H9 (cell line): ENCODE measurements around the gene DYNLT4. TPM values are rescaled to one million over a fixed set of nuclear protein-coding genes. Genes with fewer than 3 reads are reported as not detected.
A peak's percentile ranks its signal among the peaks of the same experiment; 100 is the strongest.
"Not testable (repeated sequence)": the region's sequence is repeated elsewhere in the genome, so short reads cannot be mapped to it uniquely, and the experiment has no call there.

Source experiments
- DNase-seq: peaks from one replicate; pipeline ENCODE4 v3.0.0-alpha.2; 2017
- H2AFZ ChIP-seq: one replicate; pipeline ENCODE4 v1.6.1; 2013; ENCODE audit warnings: mild to moderate bottlenecking, low read length, control low read depth, moderate library complexity
- H2AK5ac ChIP-seq: 2 replicates; pipeline ENCODE4 v1.6.1; 2013; ENCODE audit warnings: low read length, control low read depth, mixed read lengths; ENCODE audit not compliant: insufficient read length
- H2BK120ac ChIP-seq: one replicate; pipeline ENCODE4 v1.6.1; 2013; ENCODE audit warnings: low read depth, mild to moderate bottlenecking, low read length, control low read depth, inconsistent platforms; ENCODE audit not compliant: poor library complexity, severe bottlenecking
- H2BK12ac ChIP-seq: 2 replicates; pipeline ENCODE4 v1.6.1; 2013; ENCODE audit warnings: low read length, control low read depth, mixed read lengths, low read depth; ENCODE audit not compliant: insufficient read length
- H2BK15ac ChIP-seq: 2 replicates; pipeline ENCODE4 v1.6.1; 2013; ENCODE audit warnings: low read depth, low read length, control low read depth
- H2BK20ac ChIP-seq: one replicate; pipeline ENCODE4 v1.6.1; 2013; ENCODE audit warnings: low read depth, mild to moderate bottlenecking, low read length, control low read depth, inconsistent platforms; ENCODE audit not compliant: poor library complexity, severe bottlenecking
- H2BK5ac ChIP-seq: 2 replicates; pipeline ENCODE4 v1.6.1; 2013; ENCODE audit warnings: low read length, control low read depth, mixed read lengths; ENCODE audit not compliant: insufficient read length
- H3K14ac ChIP-seq: 2 replicates; pipeline ENCODE4 v1.6.1; 2013; ENCODE audit warnings: low read length, control low read depth; ENCODE audit not compliant: insufficient read depth
- H3K18ac ChIP-seq: 2 replicates; pipeline ENCODE4 v1.6.1; 2013; ENCODE audit warnings: low read depth, mild to moderate bottlenecking, mixed read lengths, low read length, control low read depth; ENCODE audit not compliant: insufficient read length
- H3K23ac ChIP-seq: 2 replicates; pipeline ENCODE4 v1.6.1; 2013; ENCODE audit warnings: low read length, control low read depth, mixed read lengths, low read depth; ENCODE audit not compliant: insufficient read length
- H3K23me2 ChIP-seq: 2 replicates; pipeline ENCODE4 v1.6.1; 2013; ENCODE audit warnings: low read depth, mild to moderate bottlenecking, mixed read lengths, low read length, control low read depth; ENCODE audit not compliant: insufficient read length, poor library complexity, severe bottlenecking
- H3K27ac ChIP-seq: 2 replicates; pipeline ENCODE4 v1.5.1; 2013; ENCODE audit warnings: low read length, control low read depth, mixed read lengths, low read depth; ENCODE audit not compliant: insufficient read length
- H3K27me3 ChIP-seq: 2 replicates; pipeline ENCODE4 v1.6.1; 2013; ENCODE audit warnings: low read length, control low read depth, inconsistent platforms; ENCODE audit not compliant: insufficient read depth
- H3K4ac ChIP-seq: 2 replicates; pipeline ENCODE4 v1.6.1; 2013; ENCODE audit warnings: low read depth, mild to moderate bottlenecking, control low read depth, inconsistent platforms, low read length, moderate library complexity
- H3K4me1 ChIP-seq: 2 replicates; pipeline ENCODE4 v1.6.1; 2013; ENCODE audit warnings: low read length, control low read depth, inconsistent platforms; ENCODE audit not compliant: insufficient read depth
- H3K4me2 ChIP-seq: 2 replicates; pipeline ENCODE4 v1.6.1; 2013; ENCODE audit warnings: low read length, control low read depth, mixed read lengths; ENCODE audit not compliant: insufficient read length, insufficient read depth
- H3K56ac ChIP-seq: 2 replicates; pipeline ENCODE4 v1.6.1; 2013; ENCODE audit warnings: low read depth, mild to moderate bottlenecking, mixed read lengths, low read length, control low read depth; ENCODE audit not compliant: insufficient read length
- H3K79me1 ChIP-seq: 2 replicates; pipeline ENCODE4 v1.6.1; 2013; ENCODE audit warnings: low read depth, mild to moderate bottlenecking, moderate library complexity, low read length, control low read depth, inconsistent platforms; ENCODE audit not compliant: insufficient read depth, poor library complexity, severe bottlenecking
- H3K79me2 ChIP-seq: 2 replicates; pipeline ENCODE4 v1.6.1; 2013; ENCODE audit warnings: low read length, control low read depth, inconsistent platforms; ENCODE audit not compliant: insufficient read depth
- H3K9ac ChIP-seq: 2 replicates; pipeline ENCODE4 v1.6.1; 2013; ENCODE audit warnings: low read length, control low read depth, mixed read lengths; ENCODE audit not compliant: insufficient read length; ENCODE audit errors: extremely low read depth
- H3K9me3 ChIP-seq: one replicate; pipeline ENCODE4 v1.6.1; 2013; ENCODE audit warnings: low read depth, low read length, inconsistent platforms; ENCODE audit not compliant: control insufficient read depth
- H3T11ph ChIP-seq: one replicate; pipeline ENCODE4 v1.6.1; 2013; ENCODE audit warnings: mild to moderate bottlenecking, low read length, control low read depth, inconsistent platforms
- H4K20me1 ChIP-seq: one replicate; pipeline ENCODE4 v1.6.1; 2013; ENCODE audit not compliant: control insufficient read depth, insufficient read length, insufficient read depth
- H4K5ac ChIP-seq: 2 replicates; pipeline ENCODE4 v1.6.1; 2013; ENCODE audit warnings: low read depth, mild to moderate bottlenecking, mixed read lengths, low read length, control low read depth; ENCODE audit not compliant: insufficient read length
- H4K8ac ChIP-seq: replicated peaks from 2 replicates; pipeline ENCODE4 v1.6.1; 2013; ENCODE audit warnings: low read length, control low read depth, mixed read lengths, low read depth; ENCODE audit not compliant: insufficient read length
- H4K91ac ChIP-seq: 2 replicates; pipeline ENCODE4 v1.6.1; 2013; ENCODE audit warnings: low read depth, mild to moderate bottlenecking, moderate library complexity, mixed read lengths, low read length, control low read depth; ENCODE audit not compliant: insufficient read length
- H3K27ac Mint-ChIP-seq, 3 experiments: 2 replicates in 2 of 3; 3 replicates in 1 of 3; pipeline ENCODE4 v1.8.0; 2020 to 2021; ENCODE audit warnings: mixed read lengths in 3 of 3, mild to moderate bottlenecking in 1 of 3, moderate library complexity in 1 of 3
- H3K27me3 Mint-ChIP-seq: 2 replicates; pipeline ENCODE4 v1.8.0; 2021; ENCODE audit warnings: low read depth, mild to moderate bottlenecking, moderate library complexity, mixed read lengths
- H3K36me3 Mint-ChIP-seq, 3 experiments: 2 replicates in 2 of 3; 3 replicates in 1 of 3; pipeline ENCODE4 v1.8.0; 2020 to 2021; ENCODE audit warnings: low read depth in 3 of 3, mixed read lengths in 3 of 3; ENCODE audit not compliant: insufficient read depth in 1 of 3
- H3K4me1 Mint-ChIP-seq, 2 experiments: 2 replicates each; pipeline ENCODE4 v1.8.0; 2020; ENCODE audit warnings: mixed read lengths in 2 of 2
- H3K4me3 Mint-ChIP-seq, 2 experiments: 2 replicates in 1 of 2; 3 replicates in 1 of 2; pipeline ENCODE4 v1.8.0; 2020 to 2021; ENCODE audit warnings: mild to moderate bottlenecking in 2 of 2, mixed read lengths in 2 of 2, moderate library complexity in 1 of 2
- H3K9me3 Mint-ChIP-seq, 2 experiments: 2 replicates in 1 of 2; 3 replicates in 1 of 2; pipeline ENCODE4 v1.8.0; 2020; ENCODE audit warnings: mild to moderate bottlenecking in 2 of 2, mixed read lengths in 2 of 2, moderate library complexity in 1 of 2
- CTCF ChIP-seq: fragments of 200-600 bp; sonication (generic); conservative IDR thresholded peaks from 3 replicates; pipeline ENCODE4 v1.8.0; 2021; ENCODE audit warnings: antibody characterized with exemption, mild to moderate bottlenecking
- WGBS: extraction: QIAGEN DNeasy Blood & Tissue Kit; methylation state at CpG from one replicate; pipeline ENCODE4 v1.1.7; 2013; ENCODE audit warnings: missing lambda C conversion rate, low lambda C conversion rate, mixed read lengths; ENCODE audit not compliant: insufficient read length; ENCODE audit errors: extremely low coverage; 5-methylcytosine and 5-hydroxymethylcytosine counted together
- total RNA-seq: library from RNA; stranded (reverse); gene quantifications from 2 replicates; pipeline ENCODE4 v1.2.1, GENCODE V29; 2021

DYNLT4 gene
- total RNA-seq, 1 experiment from 2014 or later = not detected

GRCh38 chr1:44775078-44775929, 31.8 kb downstream of the DYNLT4 start, which contains the start of gene RPS8:
RPS8 (plus strand) TSS chr1:44775540; CDS start chr1:44775597, 57 bp downstream.
- peak within 1 kb of the TSS; percentile 83 for H3K18ac ChIP-seq
- no peak within 1 kb of the TSS for H4K8ac ChIP-seq
- H3K14ac ChIP-seq = peak within 1 kb of the TSS; percentile 94
- peak; percentile 93 for DNase-seq
- H4K20me1 ChIP-seq = peaks cover 4% of the 10 kb centered on the region
- no peak within 1 kb of the TSS for H2BK12ac ChIP-seq
- H3K4me2 ChIP-seq = peak within 1 kb of the TSS; percentile 99
- no peak within 1 kb of the TSS for H3K23ac ChIP-seq
- peak within 1 kb of the TSS; percentile 6 for H3K27ac ChIP-seq
- no CpG with 5 or more reads among the region's 65 CpGs for WGBS
- H3K4me3 Mint-ChIP-seq = peak within 1 kb of the TSS; percentile 81 to 95
- H3K4ac ChIP-seq = peak within 1 kb of the TSS; percentile 33; the same call in 1 of the 2 replicates
- peaks cover 33 to 47% (median 46%) of the 10 kb centered on the region in 3 experiments for H3K36me3 Mint-ChIP-seq
- H4K5ac ChIP-seq = peak within 1 kb of the TSS; percentile 83
- peak within 1 kb of the TSS; percentile 23 for H3T11ph ChIP-seq
- H2BK5ac ChIP-seq = no peak within 1 kb of the TSS
- H2BK20ac ChIP-seq = no peak within 1 kb of the TSS
- H3K23me2 ChIP-seq = peaks cover 11% of the 10 kb centered on the region
- no peaks in the 10 kb centered on the region for H3K4me1 ChIP-seq
- H3K79me2 ChIP-seq = peaks cover 17% of the 10 kb centered on the region; the same call in 1 of the 2 replicates
- peak within 1 kb of the TSS; percentile 96 to 98 (median 97) for H3K27ac Mint-ChIP-seq
- H3K27me3 Mint-ChIP-seq = no peaks in the 10 kb centered on the region
- no peak within 1 kb of the TSS for H2AFZ ChIP-seq
- H2BK120ac ChIP-seq = no peak within 1 kb of the TSS
- H2BK15ac ChIP-seq = no peak within 1 kb of the TSS
- H3K27me3 ChIP-seq = no peaks in the 10 kb centered on the region
- TF ChIP-seq CTCF = no peak
- H3K9me3 Mint-ChIP-seq = 0 out of 5 replicates have a peak, but pooled peaks cover 0 to 4% of the 10 kb centered on the region in 2 experiments
- H3K9me3 ChIP-seq = no peaks in the 10 kb centered on the region
- peaks cover 2% of the 10 kb centered on the region for H3K79me1 ChIP-seq
- no peak within 1 kb of the TSS for H3K56ac ChIP-seq
- peak within 1 kb of the TSS; percentile 13 for H2AK5ac ChIP-seq
- peaks cover 18 to 22% of the 10 kb centered on the region in 2 experiments for H3K4me1 Mint-ChIP-seq
- H3K9ac ChIP-seq = peak within 1 kb of the TSS; percentile 98
- H4K91ac ChIP-seq = no peak within 1 kb of the TSS

GRCh38 chr1:44766421-44766820, 40.7 kb downstream of the DYNLT4 start:
- peaks cover 33 to 62% (median 57%) of the 10 kb centered on the region in 3 experiments for H3K36me3 Mint-ChIP-seq

More at GRCh38 chr1:44766421-44766820, 40.7 kb downstream of the DYNLT4 start:
- H3K27me3 Mint-ChIP-seq, H3K14ac ChIP-seq, H3K4me2 ChIP-seq, H4K8ac ChIP-seq, H2AK5ac ChIP-seq, H2BK20ac ChIP-seq, H2BK15ac ChIP-seq, H3K27ac ChIP-seq, H3K23me2 ChIP-seq, H3K4me3 Mint-ChIP-seq, H3K9me3 Mint-ChIP-seq, H3K9ac ChIP-seq, H3K4me1 ChIP-seq, H2AFZ ChIP-seq, H3K4me1 Mint-ChIP-seq, H3K56ac ChIP-seq, H3K18ac ChIP-seq, H3K27ac Mint-ChIP-seq, H3T11ph ChIP-seq, DNase-seq, H4K91ac ChIP-seq, H3K79me1 ChIP-seq, H2BK5ac ChIP-seq, H4K20me1 ChIP-seq, H2BK12ac ChIP-seq, H2BK120ac ChIP-seq, H3K23ac ChIP-seq, H3K27me3 ChIP-seq, H3K79me2 ChIP-seq, H3K9me3 ChIP-seq, H3K4ac ChIP-seq, H4K5ac ChIP-seq: not testable (repeated sequence)
- no CpG with 5 or more reads among the region's 6 CpGs for WGBS
